HCT116 (cell line): Measurements from ENCODE around the gene ZBTB7B. TPM values are rescaled to one million over a fixed set of nuclear protein-coding genes. Genes with fewer than 3 reads are reported as not detected.
A peak's percentile ranks its signal among the peaks of the same experiment; 100 is the strongest.

ENCODE experiments used
- ATAC-seq: fragments of 200-7000 bp; cut with Tn5 transposase; 2 replicates; pipeline ENCODE4 v1.9.1; 2020; ENCODE audit warnings: mild to moderate bottlenecking, moderate library complexity
- BruUV-seq: library from RNA; stranded (reverse); fragments of 400-500 nt; replicated peaks from 2 replicates; lab custom pipeline; 2021; lab: Mats Ljungman, UMichigan
- CTCF ChIA-PET: fragments of 300-600 bp; sonication (Branson Sonifier 250); formaldehyde crosslinking; loops from one replicate; lab custom pipeline; 2021; ENCODE audit warnings: antibody characterized with exemption; lab: Charles Lee
- POLR2A ChIA-PET: fragments of 300-600, 350-600 bp; sonication (Branson Sonifier 250); formaldehyde crosslinking; loops from one replicate; lab custom pipeline; 2021; ENCODE audit warnings: antibody characterized with exemption; lab: Charles Lee
- RAD21 ChIA-PET, 2 experiments: fragments of 300-600 bp; sonication (Branson Sonifier 250); formaldehyde crosslinking; loops; one replicate each; lab custom pipeline; 2023; ENCODE audit warnings: low total read pairs in 2 of 2; ENCODE audit not compliant: uncharacterized antibody in 2 of 2, unreplicated experiment in 2 of 2, low non-redundant PET in 1 of 2; lab: Charles Lee
- DNase-seq: peaks from one replicate; pipeline ENCODE4 v3.0.0-alpha.2; 2010; ENCODE audit warnings: low read depth, low spot score
- H2AFZ ChIP-seq: fragments of 200-600 bp; shearing (Covaris generic), sonication (generic); 2 replicates; pipeline ENCODE4 v1.6.1; 2017; ENCODE audit warnings: low read depth, mixed run types, mixed read lengths, antibody characterized with exemption, low read length; ENCODE audit not compliant: poor library complexity, severe bottlenecking
- H3K27ac ChIP-seq: 2 replicates; pipeline ENCODE4 v1.5.1; 2012; ENCODE audit warnings: low read depth, low read length
- H3K27me3 ChIP-seq: fragments of 200-600 bp; sonication (generic); 2 replicates; pipeline ENCODE4 v1.6.1; 2016; ENCODE audit warnings: mixed run types, low read length, mixed read lengths; ENCODE audit not compliant: insufficient read depth
- H3K36me3 ChIP-seq, 2 experiments: fragments of 200-500 bp in 1 of 2; fragments of 200-600 bp in 1 of 2; sonication (Bioruptor generic) in 1 of 2; sonication (generic) in 1 of 2; 2 replicates each; pipeline versions ENCODE4 v1.5.1 to v1.6.1; 2014 to 2016; ENCODE audit warnings: low read length in 2 of 2, inconsistent platforms in 1 of 2, mixed read lengths in 1 of 2, mixed run types in 1 of 2; ENCODE audit not compliant: insufficient read depth in 2 of 2, control insufficient read depth in 1 of 2
- H3K4me1 ChIP-seq, 2 experiments: fragments of 200-600 bp in 1 of 2; sonication (generic) in 1 of 2; 2 replicates each; pipeline versions ENCODE4 v1.5.1 to v1.6.1; 2012 to 2017; ENCODE audit warnings: low read length in 2 of 2, inconsistent platforms in 1 of 2, mild to moderate bottlenecking in 1 of 2, mixed read lengths in 1 of 2, mixed run types in 1 of 2, moderate library complexity in 1 of 2; ENCODE audit not compliant: insufficient read depth in 2 of 2, control insufficient read depth in 1 of 2
- H3K4me2 ChIP-seq: fragments of 200-600 bp; sonication (generic); 2 replicates; pipeline ENCODE4 v1.6.1; 2017; ENCODE audit warnings: mixed run types, low read length, mixed read lengths
- H3K4me3 ChIP-seq, 2 experiments: fragments of 200-600 bp in 1 of 2; sonication (generic) in 1 of 2; replicated peaks in 1 of 2; 2 replicates each; pipeline ENCODE4 v1.5.1; 2011 to 2016; ENCODE audit warnings: low read length in 2 of 2, control low read depth in 1 of 2, low read depth in 1 of 2, mild to moderate bottlenecking in 1 of 2, mixed read lengths in 1 of 2, mixed run types in 1 of 2
- H3K79me2 ChIP-seq: fragments of 200-600 bp; sonication (generic); 2 replicates; pipeline ENCODE4 v1.6.1; 2017; ENCODE audit warnings: mild to moderate bottlenecking, mixed run types, low read length, moderate library complexity, mixed read lengths; ENCODE audit not compliant: insufficient read depth
- H3K9ac ChIP-seq: fragments of 200-600 bp; sonication (generic); 2 replicates; pipeline ENCODE4 v1.6.1; 2016; ENCODE audit warnings: low read length, mixed read lengths
- H3K9me2 ChIP-seq: fragments of 200-600 bp; sonication (generic), shearing (Covaris generic); 2 replicates; pipeline ENCODE4 v1.6.1; 2017; ENCODE audit warnings: mixed run types, mild to moderate bottlenecking, moderate library complexity; ENCODE audit not compliant: insufficient read depth
- H3K9me3 ChIP-seq, 2 experiments: fragments of 200-500 bp in 1 of 2; fragments of 200-600 bp in 1 of 2; sonication (Bioruptor generic) in 1 of 2; sonication (generic) in 1 of 2; 2 replicates each; pipeline ENCODE4 v1.6.1; 2014 to 2017; ENCODE audit warnings: low read length in 2 of 2, mixed read lengths in 2 of 2, inconsistent platforms in 1 of 2, low read depth in 1 of 2, mild to moderate bottlenecking in 1 of 2, mixed run types in 1 of 2, moderate library complexity in 1 of 2; ENCODE audit not compliant: control insufficient read depth in 1 of 2, insufficient read depth in 1 of 2
- H4K20me1 ChIP-seq: fragments of 200-600 bp; sonication (generic), shearing (Covaris generic); 2 replicates; pipeline ENCODE4 v1.6.1; 2017; ENCODE audit warnings: mixed run types, mild to moderate bottlenecking, moderate library complexity; ENCODE audit not compliant: insufficient read depth
- ATF3 ChIP-seq: IDR thresholded peaks from 2 replicates; pipeline ENCODE4 v1.6.1; 2012
- CEBPB ChIP-seq: IDR thresholded peaks from 2 replicates; pipeline ENCODE4 v1.6.1; 2012; ENCODE audit warnings: low read depth
- CTCF ChIP-seq, 3 experiments: fragments of 200-600 bp in 1 of 3; sonication (generic) in 1 of 3; IDR thresholded peaks in 2 of 3; conservative IDR thresholded peaks in 1 of 3; 2 replicates each; pipeline ENCODE4 v1.5.1; 2012 to 2017; ENCODE audit warnings: low read depth in 2 of 3, low read length in 2 of 3, antibody characterized with exemption in 1 of 3, borderline replicate concordance in 1 of 3, control low read depth in 1 of 3, mild to moderate bottlenecking in 1 of 3, mixed read lengths in 1 of 3, mixed run types in 1 of 3, moderate library complexity in 1 of 3; ENCODE audit not compliant: insufficient read depth in 1 of 3
- EGR1 ChIP-seq: IDR thresholded peaks from 2 replicates; pipeline ENCODE4 v1.6.1; 2012; ENCODE audit warnings: low read depth
- ELF1 ChIP-seq: IDR thresholded peaks from 2 replicates; pipeline ENCODE4 v1.6.1; 2012; ENCODE audit warnings: low read depth, borderline replicate concordance
- FOSL1 ChIP-seq: IDR thresholded peaks from 2 replicates; pipeline ENCODE4 v1.6.1; 2012; ENCODE audit warnings: low read depth
- JUND ChIP-seq: IDR thresholded peaks from 2 replicates; pipeline ENCODE4 v1.6.1; 2012
- MAX ChIP-seq: IDR thresholded peaks from 2 replicates; pipeline ENCODE4 v1.6.1; 2012
- SP1 ChIP-seq: IDR thresholded peaks from 2 replicates; pipeline ENCODE4 v1.6.1; 2012; ENCODE audit warnings: low read depth
- TCF7L2 ChIP-seq: IDR thresholded peaks from 2 replicates; pipeline ENCODE4 v1.7.0; 2011; ENCODE audit warnings: borderline replicate concordance, inconsistent platforms; ENCODE audit not compliant: insufficient read depth, insufficient read length; ENCODE audit errors: extremely low read depth
- YY1 ChIP-seq: IDR thresholded peaks from 2 replicates; pipeline ENCODE4 v1.6.1; 2011; ENCODE audit warnings: low read length, low read depth, moderate library complexity, mild to moderate bottlenecking; ENCODE audit not compliant: insufficient replicate concordance; ENCODE audit errors: extremely low read depth
- ZBTB33 ChIP-seq: IDR thresholded peaks from 2 replicates; pipeline ENCODE4 v1.6.1; 2011; ENCODE audit warnings: mild to moderate bottlenecking, low read length, moderate library complexity; ENCODE audit not compliant: insufficient replicate concordance; ENCODE audit errors: extremely low read depth
- ZFX ChIP-seq: fragments of 450-650 bp; IDR thresholded peaks from 2 replicates; pipeline ENCODE4 v1.6.1; 2017
- intact Hi-C: fragments of 100-400 bp; cut with micrococcal nuclease; formaldehyde crosslinking; loops from 2 replicates; pipeline ENCODE4 v1.10.0; 2022
- total RNA-seq: library from RNA; stranded (reverse); gene quantifications from one replicate; pipeline ENCODE4 v1.2.1, GENCODE V29; 2021; ENCODE audit not compliant: unreplicated experiment

The ZBTB7B gene
- total RNA-seq, 1 experiment from 2014 or later, result 57.0 TPM

GRCh38 chr1:155017946-155018316 lies 15.3 kb downstream of the ZBTB7B start:
- H3K9ac ChIP-seq, result peak overlapping the region; percentile 60
- intact Hi-C loops, result loop anchor here (1.0 to 2.0 kb wide), 3 partner anchors 15 to 67 kb away; partner anchors contain the start of gene ZBTB7B
- H3K36me3 ChIP-seq, result peaks cover 6 to 27% of the 10 kb centered on the region in 2 experiments; a peak in 3 of 4 replicates
- ChIA-PET POLR2A (interaction anchor here (0.6 to 1.5 kb wide), 4 partner anchors 14 to 81 kb away, joined by 3 to 8 read pairs (median 5); partner anchors contain the start of gene PMVK), RAD21 (interaction anchor here in 1 of 2 experiments (1.2 kb wide), 1 partner anchor 47 kb away, joined by 3 read pairs; the partner anchor contains the start of gene SHC1), CTCF (interaction anchor here (0.6 to 3.0 kb wide), 18 partner anchors 8 to 538 kb away, joined by 3 to 24 read pairs (median 6); partner anchors contain the start of genes ADAM15, PBXIP1 and ZBTB7B)
- no peaks in the 10 kb centered on the region for H3K9me3 ChIP-seq
- peak overlapping the region; percentile 89 for H3K27ac ChIP-seq
- ATAC-seq (peak; percentile 15), DNase-seq (no peak)
- peaks cover 5% of the 10 kb centered on the region; the same call in 1 of the 2 replicates for H3K79me2 ChIP-seq
- no peak for TF ChIP-seq MAX
- no peak for TF ChIP-seq ZFX
- no peak for TF ChIP-seq SP1
- no peak for TF ChIP-seq CEBPB
- TF ChIP-seq TCF7L2, result no peak
- no peak for TF ChIP-seq JUND
- TF ChIP-seq YY1, result no peak
- no peak for TF ChIP-seq EGR1
- no peak for TF ChIP-seq CTCF (IDR thresholded peaks at IDR 0.05 in 2 of 3, conservative IDR thresholded peaks at IDR 0.05 in 1 of 3; ENCODE audit: borderline replicate concordance in 1 of 3, insufficient read depth in 1 of 3, low read depth in 2 of 3, low read length in 2 of 3)
- TF ChIP-seq ZBTB33, result no peak
- no peak for TF ChIP-seq FOSL1
- no peak for TF ChIP-seq ELF1
- TF ChIP-seq ATF3, result no peak
- BruUV-seq, result TSS peak; percentile 8
- H3K27me3 ChIP-seq, result no peaks in the 10 kb centered on the region
- no peaks in the 10 kb centered on the region for H4K20me1 ChIP-seq
- H3K4me1 ChIP-seq, result peaks cover 34 to 62% of the 10 kb centered on the region in 2 experiments
- peak overlapping the region; percentile 27 to 47 for H3K4me3 ChIP-seq
- no peak overlapping the region for H2AFZ ChIP-seq
- H3K4me2 ChIP-seq, result peak overlapping the region; percentile 82
- no peaks in the 10 kb centered on the region for H3K9me2 ChIP-seq
